ENCODE measurements around the gene ATP1A1.
A peak's percentile ranks its signal among the peaks of the same experiment; 100 is the strongest.

Gene ATP1A1

GRCh38 chr1:116417678-116418077 is 44.6 kb downstream of the ATP1A1 start:
- DNase-seq (ENCODE audit: low read depth, low spot score) = no peak
- in situ Hi-C loops (cut with HindIII; ENCODE audit: low sequenced_read_pairs) = no loop called here
- peak overlapping the region; percentile 77 for H3K4me3 ChIP-seq (ENCODE audit: low read depth, low read length)
- no peak for TF ChIP-seq CTCF (IDR thresholded peaks at IDR 0.05; ENCODE audit: low read depth, low read length)

GRCh38 chr1:116418091-116418830 is 45.2 kb downstream of the ATP1A1 start:
- peak; percentile 79 for DNase-seq (ENCODE audit: low read depth, low spot score)
- in situ Hi-C loops (cut with HindIII; ENCODE audit: low sequenced_read_pairs) = no loop called here
- peak overlapping the region; percentile 77 for H3K4me3 ChIP-seq (ENCODE audit: low read depth, low read length)
- no peak for TF ChIP-seq CTCF (IDR thresholded peaks at IDR 0.05; ENCODE audit: low read depth, low read length)

- in situ Hi-C loops (cut with HindIII; ENCODE audit: low sequenced_read_pairs) = no loop called here
- DNase-seq (ENCODE audit: low read depth, low spot score) = no peak
- no peak overlapping the region for H3K4me3 ChIP-seq (ENCODE audit: low read depth, low read length)
- no peak for TF ChIP-seq CTCF (IDR thresholded peaks at IDR 0.05; ENCODE audit: low read depth, low read length)
Measured at GRCh38 chr1:116420417-116421200, 47.6 kb downstream of the ATP1A1 start.

- DNase-seq (ENCODE audit: low read depth, low spot score) = no peak
- in situ Hi-C loops (cut with HindIII; ENCODE audit: low sequenced_read_pairs) = no loop called here
- TF ChIP-seq CTCF (IDR thresholded peaks at IDR 0.05; ENCODE audit: low read depth, low read length) = no peak
Measured at GRCh38 chr1:116424438-116424837, 51.4 kb downstream of the ATP1A1 start.

DNA sequence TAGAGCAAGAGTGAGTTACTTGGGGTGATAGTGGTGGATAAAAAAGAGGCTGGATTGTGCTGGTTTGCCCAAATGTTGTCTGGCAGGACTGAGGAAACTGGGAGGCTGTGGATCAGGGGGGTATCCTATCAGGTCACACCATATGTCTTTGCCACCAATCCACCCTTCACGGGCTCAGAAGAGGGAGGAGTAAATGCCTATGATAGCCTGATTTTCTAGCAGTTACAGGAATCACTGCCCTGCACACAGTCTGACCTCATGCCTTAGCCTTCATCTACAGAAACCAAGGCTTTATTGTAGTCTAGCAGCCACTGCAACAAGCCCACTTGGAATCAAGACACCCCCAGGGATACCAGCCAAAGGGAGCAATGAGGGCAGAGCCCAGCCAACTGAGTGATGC is 51.8 kb downstream of the ATP1A1 start:
- no peak overlapping the region for H3K4me3 ChIP-seq (ENCODE audit: low read depth, low read length)
- DNase-seq (ENCODE audit: low read depth, low spot score) = no peak
- no peak for TF ChIP-seq CTCF (IDR thresholded peaks at IDR 0.05; ENCODE audit: low read depth, low read length)
- in situ Hi-C loops (cut with HindIII; ENCODE audit: low sequenced_read_pairs) = no loop called here

More at GRCh38 chr1:116424438-116424837, 51.4 kb downstream of the ATP1A1 start:
- no peak overlapping the region for H3K4me3 ChIP-seq (ENCODE audit: low read depth, low read length)

GRCh38 chr1:116425987-116426386 is 52.9 kb downstream of the ATP1A1 start:
- in situ Hi-C loops (cut with HindIII; ENCODE audit: low sequenced_read_pairs) = no loop called here
- no peak overlapping the region for H3K4me3 ChIP-seq (ENCODE audit: low read depth, low read length)
- TF ChIP-seq CTCF (IDR thresholded peaks at IDR 0.05; ENCODE audit: low read depth, low read length) = no peak
- DNase-seq (ENCODE audit: low read depth, low spot score) = no peak

All from astrocyte of the spinal cord (primary cell).